Measurements from ENCODE around the gene DGKQ. TPM values are rescaled to one million over a fixed set of nuclear protein-coding genes. Genes with fewer than 3 reads are reported as not detected.

The DGKQ gene
- total RNA-seq: 10 to 100 TPM; 22.9 to 27.6 TPM

- peak; percentile 88 for DNase-seq
- Mint-ChIP-seq H3K9me3 (ENCODE audit: low read depth) (no peaks in the 10 kb centered on the region), H3K4me1 (peaks cover 20% of the 10 kb centered on the region), H3K36me3 (no peaks in the 10 kb centered on the region), H3K27ac (no peak within 1 kb of the TSS), H3K27me3 (no peaks in the 10 kb centered on the region), H3K4me3 (peak within 1 kb of the TSS; percentile 49)
- CTCF ChIA-PET: no interaction called here
- ATAC-seq: peak; percentile 93
Observed at GRCh38 chr4:973431-974397, at the start of gene DGKQ. TSS of gene DGKQ (minus strand) at chr4:973569. CDS start at chr4:973482, 87 bp downstream.

GRCh38 chr4:1022739-1023066, 49.3 kb upstream of the DGKQ start:
- Mint-ChIP-seq H3K4me1 (peaks cover 5% of the 10 kb centered on the region), H3K27me3 (no peaks in the 10 kb centered on the region), H3K9me3 (ENCODE audit: low read depth) (no peaks in the 10 kb centered on the region), H3K27ac (no peak overlapping the region), H3K36me3 (no peaks in the 10 kb centered on the region), H3K4me3 (no peak overlapping the region)
- ATAC-seq (no peak), DNase-seq (no peak)
- CTCF ChIA-PET: no interaction called here

GRCh38 chr4:1022051-1022738, 48.8 kb upstream of the DGKQ start:
- H3K27me3 Mint-ChIP-seq: no peaks in the 10 kb centered on the region

GRCh38 chr4:1021386-1022050, 48.1 kb upstream of the DGKQ start:
- CTCF ChIA-PET: no interaction called here
- Mint-ChIP-seq H3K4me3 (no peak overlapping the region), H3K9me3 (ENCODE audit: low read depth) (no peaks in the 10 kb centered on the region), H3K36me3 (no peaks in the 10 kb centered on the region), H3K4me1 (peaks cover 5% of the 10 kb centered on the region), H3K27ac (no peak overlapping the region), H3K27me3 (no peaks in the 10 kb centered on the region)
- no peak for ATAC-seq
- no peak for DNase-seq

More at GRCh38 chr4:1022051-1022738, 48.8 kb upstream of the DGKQ start:
- CTCF ChIA-PET: no interaction called here
- Mint-ChIP-seq H3K4me3 (no peak overlapping the region), H3K9me3 (ENCODE audit: low read depth) (no peaks in the 10 kb centered on the region), H3K4me1 (peaks cover 5% of the 10 kb centered on the region), H3K27ac (no peak overlapping the region), H3K36me3 (no peaks in the 10 kb centered on the region)
- DNase-seq (no peak), ATAC-seq (no peak)

- no peak for DNase-seq
- no peaks in the 10 kb centered on the region for H3K36me3 Mint-ChIP-seq
- H3K4me1 Mint-ChIP-seq: no peaks in the 10 kb centered on the region
- no peak for ATAC-seq
- no peaks in the 10 kb centered on the region for H3K9me3 Mint-ChIP-seq (ENCODE audit: low read depth)
- no peak overlapping the region for H3K4me3 Mint-ChIP-seq
- no peaks in the 10 kb centered on the region for H3K27me3 Mint-ChIP-seq
- no peak overlapping the region for H3K27ac Mint-ChIP-seq
- CTCF ChIA-PET: interaction anchor here (0.9 kb wide), 1 partner anchor 10 kb away, joined by 3 read pairs; no protein-coding TSS in a partner anchor
Observed at GRCh38 chr4:1019729-1020470, 46.5 kb upstream of the DGKQ start.

- DNase-seq (no peak), ATAC-seq (no peak)
- H3K4me3 Mint-ChIP-seq: no peak overlapping the region
- no peaks in the 10 kb centered on the region for H3K36me3 Mint-ChIP-seq
- CTCF ChIA-PET: no interaction called here
- no peaks in the 10 kb centered on the region for H3K4me1 Mint-ChIP-seq
- H3K27me3 Mint-ChIP-seq: no peaks in the 10 kb centered on the region
- no peaks in the 10 kb centered on the region for H3K9me3 Mint-ChIP-seq (ENCODE audit: low read depth)
- no peak overlapping the region for H3K27ac Mint-ChIP-seq
Observed at GRCh38 chr4:1019320-1019719, 46.0 kb upstream of the DGKQ start.

GRCh38 chr4:1018147-1019020, 45.0 kb upstream of the DGKQ start:
- Mint-ChIP-seq H3K27ac (no peak overlapping the region), H3K9me3 (ENCODE audit: low read depth) (no peaks in the 10 kb centered on the region), H3K27me3 (no peaks in the 10 kb centered on the region), H3K4me1 (no peaks in the 10 kb centered on the region), H3K4me3 (no peak overlapping the region), H3K36me3 (no peaks in the 10 kb centered on the region)
- no peak for DNase-seq
- CTCF ChIA-PET: no interaction called here
- ATAC-seq: no peak

- Mint-ChIP-seq H3K27ac (no peak overlapping the region), H3K9me3 (ENCODE audit: low read depth) (no peaks in the 10 kb centered on the region), H3K27me3 (no peaks in the 10 kb centered on the region), H3K36me3 (no peaks in the 10 kb centered on the region), H3K4me1 (no peaks in the 10 kb centered on the region), H3K4me3 (no peak overlapping the region)
- CTCF ChIA-PET: no interaction called here
- ATAC-seq (no peak), DNase-seq (no peak)
Observed at GRCh38 chr4:1017706-1018105, 44.3 kb upstream of the DGKQ start.

- Mint-ChIP-seq H3K9me3 (ENCODE audit: low read depth) (no peaks in the 10 kb centered on the region), H3K4me3 (no peak overlapping the region), H3K4me1 (peaks cover 2% of the 10 kb centered on the region), H3K36me3 (no peaks in the 10 kb centered on the region), H3K27me3 (no peaks in the 10 kb centered on the region), H3K27ac (no peak overlapping the region)
- CTCF ChIA-PET: no interaction called here
- ATAC-seq (no peak), DNase-seq (no peak)
Observed at GRCh38 chr4:1017211-1017610, 43.8 kb upstream of the DGKQ start.

- H3K4me1 Mint-ChIP-seq: peaks cover 2% of the 10 kb centered on the region
- ATAC-seq (no peak), DNase-seq (no peak)
- H3K27me3 Mint-ChIP-seq: no peaks in the 10 kb centered on the region
- no peak overlapping the region for H3K4me3 Mint-ChIP-seq
- no peaks in the 10 kb centered on the region for H3K9me3 Mint-ChIP-seq (ENCODE audit: low read depth)
- no peaks in the 10 kb centered on the region for H3K36me3 Mint-ChIP-seq
- CTCF ChIA-PET: no interaction called here
- H3K27ac Mint-ChIP-seq: no peak overlapping the region
Observed at GRCh38 chr4:1015746-1016145, 42.4 kb upstream of the DGKQ start.

GRCh38 chr4:1015179-1015578, 41.8 kb upstream of the DGKQ start:
- Mint-ChIP-seq H3K36me3 (no peaks in the 10 kb centered on the region), H3K27ac (no peak overlapping the region), H3K27me3 (no peaks in the 10 kb centered on the region), H3K4me1 (peaks cover 7% of the 10 kb centered on the region), H3K9me3 (ENCODE audit: low read depth) (no peaks in the 10 kb centered on the region), H3K4me3 (no peak overlapping the region)
- no peak for DNase-seq
- CTCF ChIA-PET: no interaction called here
- ATAC-seq: no peak

- CTCF ChIA-PET: no interaction called here
- H3K4me3 Mint-ChIP-seq: no peak overlapping the region
- H3K36me3 Mint-ChIP-seq: no peaks in the 10 kb centered on the region
- H3K9me3 Mint-ChIP-seq (ENCODE audit: low read depth): no peaks in the 10 kb centered on the region
- DNase-seq (no peak), ATAC-seq (no peak)
- H3K4me1 Mint-ChIP-seq: peaks cover 7% of the 10 kb centered on the region
- H3K27me3 Mint-ChIP-seq: no peaks in the 10 kb centered on the region
- H3K27ac Mint-ChIP-seq: no peak overlapping the region
Observed at GRCh38 chr4:1014291-1015167, 41.2 kb upstream of the DGKQ start.

Measured in activated CD8-positive, alpha-beta memory T cell treated with anti-CD3 and anti-CD28 coated beads, Interleukin-2, amount 10 ng/mL, durations not matched to agents 7 days and 5 days (primary cell).